GM12878 (cell line): ENCODE results near the gene ZNF32. TPM values are rescaled to one million over a fixed set of nuclear protein-coding genes. Genes with fewer than 3 reads are reported as not detected.

Source experiments
- ATAC-seq: fragments of 200-7000 bp; cut with Tn5 transposase; 3 replicates; pipeline ENCODE4 v1.9.1; 2020; ENCODE audit warnings: mild to moderate bottlenecking, moderate library complexity
- BruUV-seq: library from RNA; stranded (reverse); fragments of 400-500 nt; replicated peaks from 2 replicates; lab custom pipeline; 2021; lab: Mats Ljungman, UMichigan
- CTCF ChIA-PET: fragments of 300-600 bp; sonication (Branson Sonifier 250); formaldehyde crosslinking; extraction: SDS; loops from one replicate; lab custom pipeline; 2021; ENCODE audit warnings: inconsistent platforms; lab: Yijun Ruan, JAX
- POLR2A ChIA-PET: fragments of 350-600 bp; formaldehyde crosslinking; extraction: SDS; loops from one replicate; lab custom pipeline; 2021; ENCODE audit warnings: inconsistent platforms; lab: Charles Lee
- RAD21 ChIA-PET: fragments of 300-600 bp; sonication (Branson Sonifier 250); formaldehyde crosslinking; loops from one replicate; lab custom pipeline; 2023; ENCODE audit warnings: antibody characterized with exemption; ENCODE audit not compliant: unreplicated experiment; lab: Charles Lee
- SMC1A ChIA-PET: fragments of 300-600 bp; sonication (Branson Sonifier 250); formaldehyde crosslinking; loops from one replicate; lab custom pipeline; 2023; ENCODE audit not compliant: unreplicated experiment, uncharacterized antibody; lab: Charles Lee
- DNase-seq: peaks from one replicate; pipeline ENCODE4 v3.0.0-alpha.2; 2011; ENCODE audit warnings: low read depth, low spot score
- FAIRE-seq: peaks from 3 replicates; lab custom pipeline; 2011; peaks lifted over from hg19 to GRCh38; lab: Jason Lieb, UNC
- H2AFZ ChIP-seq: 2 replicates; pipeline ENCODE4 v1.6.0; 2011; ENCODE audit warnings: low read depth, low read length, control low read depth; ENCODE audit not compliant: control insufficient read depth
- H3K27ac ChIP-seq: 2 replicates; pipeline ENCODE4 v1.5.1; 2011; ENCODE audit warnings: control low read depth; ENCODE audit not compliant: control insufficient read depth, insufficient read depth
- H3K27me3 ChIP-seq, 2 experiments: replicated peaks in 1 of 2; 2 replicates each; pipeline versions ENCODE4 v1.6.0 to v1.6.1; 2011; ENCODE audit warnings: low read length in 1 of 2; ENCODE audit not compliant: control insufficient read depth in 2 of 2, insufficient read depth in 2 of 2
- H3K36me3 ChIP-seq, 2 experiments: 2 replicates each; pipeline ENCODE4 v1.5.1; 2011; ENCODE audit warnings: low read length in 1 of 2; ENCODE audit not compliant: control insufficient read depth in 2 of 2, insufficient read depth in 2 of 2
- H3K4me1 ChIP-seq: 2 replicates; pipeline ENCODE4 v1.6.1; 2011; ENCODE audit warnings: mild to moderate bottlenecking, low read length, moderate library complexity, mixed read lengths; ENCODE audit not compliant: control insufficient read depth, insufficient read depth
- H3K4me2 ChIP-seq: 2 replicates; pipeline ENCODE4 v1.6.0; 2011; ENCODE audit warnings: control low read depth; ENCODE audit not compliant: control insufficient read depth, insufficient read depth
- H3K4me3 ChIP-seq: fragments of 200-600 bp; sonication (generic); 2 replicates; pipeline ENCODE4 v1.5.1; 2016
- H3K79me2 ChIP-seq: 2 replicates; pipeline ENCODE4 v1.6.0; 2011; ENCODE audit warnings: low read length; ENCODE audit not compliant: control insufficient read depth, insufficient read depth
- H3K9ac ChIP-seq: 2 replicates; pipeline ENCODE4 v1.8.0; 2011; ENCODE audit warnings: low read length, control low read depth, mixed read lengths; ENCODE audit not compliant: control insufficient read depth, insufficient read depth
- H3K9me3 ChIP-seq: replicated peaks from 3 replicates; pipeline ENCODE4 v1.5.1; 2011; ENCODE audit warnings: mild to moderate bottlenecking, low read length; ENCODE audit not compliant: control insufficient read depth, insufficient read depth
- H4K20me1 ChIP-seq: 2 replicates; pipeline ENCODE4 v1.6.0; 2011; ENCODE audit not compliant: control insufficient read depth, insufficient read depth
- ESRRA ChIP-seq: IDR thresholded peaks from 2 replicates; pipeline ENCODE4 v1.6.1; 2012; ENCODE audit warnings: mild to moderate bottlenecking, low read length, improper control_type of control experiment
- HDAC2 ChIP-seq: fragments of 200-600 bp; sonication (generic); IDR thresholded peaks from 2 replicates; pipeline ENCODE4 v1.6.1; 2017
- IKZF2 ChIP-seq, 2 experiments: fragments of 450-650 bp; IDR thresholded peaks; 2 replicates each; pipeline ENCODE4 v1.6.1; 2017; ENCODE audit warnings: mild to moderate bottlenecking in 2 of 2, moderate library complexity in 2 of 2
- JUNB ChIP-seq: IDR thresholded peaks from 2 replicates; pipeline ENCODE4 v1.6.1; 2016; ENCODE audit warnings: antibody characterized with exemption, mild to moderate bottlenecking
- JUND ChIP-seq: IDR thresholded peaks from 2 replicates; pipeline ENCODE4 v1.6.1; 2012; ENCODE audit warnings: low read depth, mild to moderate bottlenecking, low read length, improper control_type of control experiment, moderate library complexity
- NBN ChIP-seq: fragments of 450-650 bp; IDR thresholded peaks from 2 replicates; pipeline ENCODE4 v1.6.1; 2016
- NFXL1 ChIP-seq: fragments of 450-650 bp; IDR thresholded peaks from 2 replicates; pipeline ENCODE4 v1.6.1; 2017; ENCODE audit warnings: antibody characterized with exemption, mild to moderate bottlenecking, borderline replicate concordance
- NR2C2 ChIP-seq: IDR thresholded peaks from 2 replicates; pipeline ENCODE4 v1.6.1; 2011; ENCODE audit warnings: borderline replicate concordance, low read depth; ENCODE audit not compliant: control insufficient read depth, insufficient read length
- POLR2AphosphoS2 ChIP-seq: IDR thresholded peaks from 2 replicates; pipeline ENCODE4 v1.6.1; 2011; ENCODE audit warnings: low read depth, mild to moderate bottlenecking, low read length, improper control_type of control experiment, moderate library complexity
- RELA ChIP-seq: fragments of 450-650 bp; IDR thresholded peaks from 2 replicates; pipeline ENCODE4 v1.8.0; 2014; ENCODE audit warnings: borderline replicate concordance; ENCODE audit not compliant: partially characterized antibody
- SKIL ChIP-seq: fragments of 450-650 bp; IDR thresholded peaks from 2 replicates; pipeline ENCODE4 v1.6.1; 2017; ENCODE audit warnings: mild to moderate bottlenecking, low read depth, inconsistent platforms; ENCODE audit not compliant: poor library complexity, severe bottlenecking
- SPI1 ChIP-seq: IDR thresholded peaks from 2 replicates; pipeline ENCODE4 v1.6.1; 2011; ENCODE audit warnings: low read depth, mild to moderate bottlenecking, low read length, moderate library complexity, borderline replicate concordance; ENCODE audit not compliant: insufficient read depth
- SUZ12 ChIP-seq: fragments of 200-600 bp; sonication (generic); IDR thresholded peaks from one replicate; pipeline ENCODE4 v1.6.1; 2018; ENCODE audit warnings: antibody characterized with exemption, mild to moderate bottlenecking; ENCODE audit not compliant: unreplicated experiment
- TCF7 ChIP-seq: IDR thresholded peaks from 2 replicates; pipeline ENCODE4 v1.6.1; 2014; ENCODE audit warnings: antibody characterized with exemption, borderline replicate concordance
- ZNF217 ChIP-seq: fragments of 450-650 bp; IDR thresholded peaks from 2 replicates; pipeline ENCODE4 v1.6.1; 2017; ENCODE audit warnings: antibody characterized with exemption, mild to moderate bottlenecking
- ZZZ3 ChIP-seq: IDR thresholded peaks from 2 replicates; pipeline ENCODE4 v1.6.1; 2011; ENCODE audit warnings: low read depth; ENCODE audit not compliant: control insufficient read depth, insufficient read length
- WGBS: methylation state at CpG from one replicate; pipeline ENCODE4 v1.1.6; 2016; ENCODE audit warnings: low lambda C conversion rate; ENCODE audit not compliant: insufficient replicate concordance, insufficient coverage; ENCODE audit errors: missing lambda C conversion rate; 5-methylcytosine and 5-hydroxymethylcytosine counted together
- in situ Hi-C: fragments of 300-500 bp; cut with MboI; formaldehyde crosslinking; loops from 9 replicates; pipeline ENCODE4 v1.14.3; 2018; ENCODE audit warnings: mixed read lengths
- intact Hi-C: fragments of 100-400 bp; cut with micrococcal nuclease; formaldehyde crosslinking; loops from one replicate; pipeline ENCODE4 v1.14.2; 2022; ENCODE audit not compliant: unreplicated experiment
- polyA plus RNA-seq, 11 experiments: library from polyadenylated mRNA; depleted of rRNA in 4 of 11; unstranded in 6 of 11; stranded (reverse) in 5 of 11; fragments of >200 nt; fragmentation: Nextera tagmentation in 4 of 11; fragmentation: Illumina TruSeq in 1 of 11; extraction: Ambion mirVana in 4 of 11; extraction: Trizol in 1 of 11; gene quantifications; 1 replicate in 1 of 11; 2 replicates in 10 of 11; pipeline versions ENCODE4 v1.2.1 to v1.2.3, GENCODE V29; 2011 to 2016; ENCODE audit warnings: inconsistent platforms in 2 of 11, missing spikeins in 2 of 11, low read depth in 1 of 11
- total RNA-seq, 4 experiments: library from RNA; depleted of rRNA in 3 of 4; stranded (reverse); fragments of >200 nt in 3 of 4; fragmentation: Illumina TruSeq in 1 of 4; extraction: Trizol in 1 of 4; gene quantifications; 2 replicates each; pipeline versions ENCODE4 v1.2.1 to v1.2.3, GENCODE V29; 2013 to 2021

ZNF32 gene
- total and polyA plus RNA-seq, 10 of the 15 experiments (the other 5 are each of a cell fraction or from before 2014, with no cell fraction given) = 1.9 to 23.0 (median 3.4) TPM

DNA sequence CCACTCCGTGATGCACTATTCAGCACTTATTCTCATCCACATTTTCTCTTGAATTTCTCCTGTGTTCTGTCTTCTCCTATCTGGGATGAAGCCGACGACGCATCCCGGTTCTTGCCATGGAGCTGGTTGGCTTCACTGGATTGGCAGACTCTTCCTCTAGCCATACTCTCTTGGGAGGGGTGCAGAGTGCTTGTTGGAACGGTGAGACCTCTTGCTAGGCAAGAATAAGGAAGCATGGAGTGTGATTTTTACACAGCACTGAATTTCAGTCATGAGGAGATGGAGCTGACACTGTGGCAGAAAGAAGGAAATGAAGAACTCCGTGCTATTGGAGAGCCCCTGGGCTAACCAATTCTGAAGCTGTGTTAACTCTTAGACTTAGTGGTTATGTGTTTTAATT lies 28.2 kb upstream of the ZNF32 start:
- Histone ChIP-seq H3K4me2 (no peak overlapping the region), H3K27me3 (no peaks in the 10 kb centered on the region), H4K20me1 (no peaks in the 10 kb centered on the region), H3K4me1 (no peaks in the 10 kb centered on the region), H3K9me3 (no peaks in the 10 kb centered on the region; the same call in 2 of the 3 replicates), H3K27ac (no peak overlapping the region), H2AFZ (no peak overlapping the region), H3K4me3 (no peak overlapping the region), H3K36me3 (no peaks in the 10 kb centered on the region), H3K9ac (no peak overlapping the region), H3K79me2 (no peaks in the 10 kb centered on the region)
- WGBS = 52% methylated on average over 7 of the region's 7 CpGs
- CTCF ChIA-PET = no interaction called here
- in situ Hi-C loops = no loop called here
- DNase-seq (no peak), ATAC-seq (no peak), FAIRE-seq (no peak)
- no peak for TF ChIP-seq RELA
- no peak for TF ChIP-seq IKZF2 (IDR thresholded peaks at IDR 0.05)
- no peak for TF ChIP-seq NBN
- no peak for TF ChIP-seq ZZZ3
- TF ChIP-seq SPI1 = no peak
- TF ChIP-seq NFXL1 = no peak
- no peak for TF ChIP-seq HDAC2
- TF ChIP-seq JUNB = no peak
- TF ChIP-seq TCF7 = no peak
- no peak for TF ChIP-seq POLR2AphosphoS2
- TF ChIP-seq ZNF217 = no peak
- TF ChIP-seq NR2C2 = no peak
- no peak for TF ChIP-seq JUND
- no peak for TF ChIP-seq SUZ12
- no peak for TF ChIP-seq SKIL
- no peak for TF ChIP-seq ESRRA
- intact Hi-C loops = no loop called here
- no TSS peak for BruUV-seq
- SMC1A ChIA-PET = interaction anchor here (1.2 kb wide), 1 partner anchor 710 kb away, joined by 3 read pairs; no protein-coding TSS in a partner anchor
- POLR2A ChIA-PET = no interaction called here
- RAD21 ChIA-PET = no interaction called here
